GM23338 (cell line): Measurements from ENCODE around the gene AQP1. TPM values are rescaled to one million over a fixed set of nuclear protein-coding genes. Genes with fewer than 3 reads are reported as not detected.
A peak's percentile ranks its signal among the peaks of the same experiment; 100 is the strongest.

ENCODE experiments used
- ATAC-seq: fragments of 200-7000 bp; cut with Tn5 transposase; 3 replicates; pipeline ENCODE4 v1.9.1; 2020
- DNase-seq: peaks from one replicate; pipeline ENCODE4 v3.0.0-alpha.2; 2015; ENCODE audit warnings: low spot score
- H2AFZ ChIP-seq: fragments of 200-600 bp; sonication (generic); 2 replicates; pipeline ENCODE4 v1.8.0; 2016; ENCODE audit warnings: antibody characterized with exemption, mild to moderate bottlenecking, moderate library complexity
- H3F3A ChIP-seq: fragments of 200-600 bp; sonication (generic); replicated peaks from 2 replicates; pipeline ENCODE4 v1.8.0; 2017; ENCODE audit warnings: antibody characterized with exemption, mixed run types, low read depth
- H3K27ac ChIP-seq: fragments of 200-600 bp; sonication (generic); 2 replicates; pipeline ENCODE4 v1.6.1; 2016; ENCODE audit warnings: low read depth
- H3K27me3 ChIP-seq: fragments of 200-600 bp; sonication (generic); 2 replicates; pipeline ENCODE4 v1.8.0; 2016; ENCODE audit warnings: mild to moderate bottlenecking, mixed run types, moderate library complexity; ENCODE audit not compliant: insufficient read depth
- H3K36me3 ChIP-seq: fragments of 200-600 bp; sonication (generic); 2 replicates; pipeline ENCODE4 v1.8.0; 2016; ENCODE audit warnings: mild to moderate bottlenecking; ENCODE audit not compliant: insufficient read depth
- H3K4me1 ChIP-seq: fragments of 200-600 bp; sonication (generic); 2 replicates; pipeline ENCODE4 v1.8.0; 2016; ENCODE audit warnings: mild to moderate bottlenecking, moderate library complexity; ENCODE audit not compliant: insufficient read depth
- H3K4me2 ChIP-seq: fragments of 200-600 bp; sonication (generic); 2 replicates; pipeline ENCODE4 v1.7.1; 2017; ENCODE audit warnings: mixed run types
- H3K4me3 ChIP-seq: fragments of 200-600 bp; sonication (generic); 2 replicates; pipeline ENCODE4 v1.6.1; 2016; ENCODE audit warnings: mixed run types
- H3K79me2 ChIP-seq: fragments of 200-600 bp; sonication (generic); replicated peaks from 2 replicates; pipeline ENCODE4 v1.8.0; 2017; ENCODE audit warnings: mild to moderate bottlenecking; ENCODE audit not compliant: insufficient read depth
- H3K9me2 ChIP-seq: fragments of 200-600 bp; sonication (generic); 2 replicates; pipeline ENCODE4 v1.8.0; 2017; ENCODE audit not compliant: insufficient read depth
- H4K20me1 ChIP-seq: fragments of 200-600 bp; sonication (generic); replicated peaks from 2 replicates; pipeline ENCODE4 v1.8.0; 2017; ENCODE audit warnings: mild to moderate bottlenecking; ENCODE audit not compliant: insufficient read depth
- H3K27ac Mint-ChIP-seq: 2 replicates; pipeline ENCODE4 v1.8.0; 2020; ENCODE audit warnings: inconsistent platforms, mild to moderate bottlenecking, moderate library complexity, mixed read lengths
- H3K27me3 Mint-ChIP-seq: 3 replicates; pipeline ENCODE4 v1.8.0; 2022; ENCODE audit warnings: low read depth, mild to moderate bottlenecking, moderate library complexity, mixed read lengths, inconsistent platforms; ENCODE audit not compliant: insufficient read depth, poor library complexity
- H3K36me3 Mint-ChIP-seq: 3 replicates; pipeline ENCODE4 v1.8.0; 2021; ENCODE audit warnings: low read depth, mild to moderate bottlenecking, inconsistent platforms, moderate library complexity, mixed read lengths
- H3K4me1 Mint-ChIP-seq: 3 replicates; pipeline ENCODE4 v1.8.0; 2020; ENCODE audit warnings: mild to moderate bottlenecking, inconsistent platforms, mixed read lengths
- H3K4me3 Mint-ChIP-seq: 3 replicates; pipeline ENCODE4 v1.8.0; 2021; ENCODE audit warnings: moderate library complexity, mild to moderate bottlenecking, inconsistent platforms, mixed read lengths
- H3K9me3 Mint-ChIP-seq: 3 replicates; pipeline ENCODE4 v1.8.0; 2020; ENCODE audit warnings: moderate library complexity, mild to moderate bottlenecking, inconsistent platforms, mixed read lengths
- CTCF ChIP-seq, 2 experiments: fragments of 200-600 bp in 1 of 2; sonication (generic) in 1 of 2; conservative IDR thresholded peaks; 2 replicates each; pipeline versions ENCODE4 v1.5.1 to v1.6.1; 2016 to 2017; ENCODE audit warnings: antibody characterized with exemption in 2 of 2, low read depth in 2 of 2, mild to moderate bottlenecking in 2 of 2, moderate library complexity in 1 of 2
- EZH2 ChIP-seq: fragments of 200-600 bp; sonication (generic); IDR thresholded peaks from one replicate; pipeline ENCODE4 v1.8.0; 2017; ENCODE audit warnings: antibody characterized with exemption, mild to moderate bottlenecking, low read depth; ENCODE audit not compliant: unreplicated experiment
- EZH2phosphoT487 ChIP-seq: fragments of 200-600 bp; sonication (generic); IDR thresholded peaks from one replicate; pipeline ENCODE4 v1.8.1; 2018; ENCODE audit warnings: antibody characterized with exemption; ENCODE audit not compliant: unreplicated experiment
- POLR2AphosphoS5 ChIP-seq: IDR thresholded peaks from 2 replicates; pipeline ENCODE4 v1.6.1; 2016; ENCODE audit warnings: antibody characterized with exemption, low read depth
- ZNF462 ChIP-seq: fragments of 250-450 bp; sonication (Bioruptor Pico); IDR thresholded peaks from 2 replicates; pipeline ENCODE4 v1.5.0; 2020; ENCODE audit warnings: mild to moderate bottlenecking, moderate library complexity
- polyA plus RNA-seq: library from polyadenylated mRNA; unstranded; fragments of >200 nt; fragmentation: Nextera tagmentation; extraction: Ambion mirVana; gene quantifications from 2 replicates; pipeline ENCODE4 v1.2.1, GENCODE V29; 2016
- total RNA-seq: library from RNA; depleted of rRNA; stranded (reverse); fragments of >200 nt; shearing (Covaris generic); gene quantifications from 2 replicates; pipeline ENCODE4 v1.2.3, GENCODE V29; 2014

Gene AQP1
- total and polyA plus RNA-seq, 2 experiments from 2014 or later: 0.28 TPM; not detected in 1

GRCh38 chr7:30880125-30880720 lies 31.4 kb upstream of the AQP1 start:
- H3K27ac ChIP-seq: no peak overlapping the region
- Mint-ChIP-seq H3K27ac (0 out of 2 replicates have a peak overlapping the region, but pooled peaks have one; percentile 83), H3K9me3 (peaks cover 3% of the 10 kb centered on the region; the same call in 1 of the 3 replicates), H3K4me3 (no peak overlapping the region; the same call in 2 of the 3 replicates), H3K27me3 (peaks cover 6% of the 10 kb centered on the region), H3K4me1 (peaks cover 47% of the 10 kb centered on the region), H3K36me3 (peaks cover 9% of the 10 kb centered on the region; the same call in 2 of the 3 replicates)
- no peaks in the 10 kb centered on the region for H3F3A ChIP-seq
- H3K27me3 ChIP-seq: no peaks in the 10 kb centered on the region
- H3K4me2 ChIP-seq: peak overlapping the region; percentile 42
- H3K4me3 ChIP-seq: no peak overlapping the region
- peak overlapping the region; percentile 38; the same call in 1 of the 2 replicates for H2AFZ ChIP-seq
- TF ChIP-seq EZH2phosphoT487 (no peak), CTCF (conservative IDR thresholded peaks at IDR 0.05; ENCODE audit: low read depth in 2 of 2) (no peak), ZNF462 (CRISPR knock-in tag) (no peak), EZH2 (no peak), POLR2AphosphoS5 (no peak)
- peaks cover 22% of the 10 kb centered on the region for H3K4me1 ChIP-seq
- H3K36me3 ChIP-seq: no peaks in the 10 kb centered on the region
- peaks cover 6% of the 10 kb centered on the region; the same call in 1 of the 2 replicates for H3K9me2 ChIP-seq
- ATAC-seq (no peak), DNase-seq (no peak)
- no peaks in the 10 kb centered on the region for H3K79me2 ChIP-seq
- no peaks in the 10 kb centered on the region for H4K20me1 ChIP-seq
